ENCODE results near the gene SLC47A2.

Gene SLC47A2

GRCh38 chr17:19713901-19714361 lies 2.5 kb downstream of the SLC47A2 start:
- TF ChIP-seq, protein P1, sequence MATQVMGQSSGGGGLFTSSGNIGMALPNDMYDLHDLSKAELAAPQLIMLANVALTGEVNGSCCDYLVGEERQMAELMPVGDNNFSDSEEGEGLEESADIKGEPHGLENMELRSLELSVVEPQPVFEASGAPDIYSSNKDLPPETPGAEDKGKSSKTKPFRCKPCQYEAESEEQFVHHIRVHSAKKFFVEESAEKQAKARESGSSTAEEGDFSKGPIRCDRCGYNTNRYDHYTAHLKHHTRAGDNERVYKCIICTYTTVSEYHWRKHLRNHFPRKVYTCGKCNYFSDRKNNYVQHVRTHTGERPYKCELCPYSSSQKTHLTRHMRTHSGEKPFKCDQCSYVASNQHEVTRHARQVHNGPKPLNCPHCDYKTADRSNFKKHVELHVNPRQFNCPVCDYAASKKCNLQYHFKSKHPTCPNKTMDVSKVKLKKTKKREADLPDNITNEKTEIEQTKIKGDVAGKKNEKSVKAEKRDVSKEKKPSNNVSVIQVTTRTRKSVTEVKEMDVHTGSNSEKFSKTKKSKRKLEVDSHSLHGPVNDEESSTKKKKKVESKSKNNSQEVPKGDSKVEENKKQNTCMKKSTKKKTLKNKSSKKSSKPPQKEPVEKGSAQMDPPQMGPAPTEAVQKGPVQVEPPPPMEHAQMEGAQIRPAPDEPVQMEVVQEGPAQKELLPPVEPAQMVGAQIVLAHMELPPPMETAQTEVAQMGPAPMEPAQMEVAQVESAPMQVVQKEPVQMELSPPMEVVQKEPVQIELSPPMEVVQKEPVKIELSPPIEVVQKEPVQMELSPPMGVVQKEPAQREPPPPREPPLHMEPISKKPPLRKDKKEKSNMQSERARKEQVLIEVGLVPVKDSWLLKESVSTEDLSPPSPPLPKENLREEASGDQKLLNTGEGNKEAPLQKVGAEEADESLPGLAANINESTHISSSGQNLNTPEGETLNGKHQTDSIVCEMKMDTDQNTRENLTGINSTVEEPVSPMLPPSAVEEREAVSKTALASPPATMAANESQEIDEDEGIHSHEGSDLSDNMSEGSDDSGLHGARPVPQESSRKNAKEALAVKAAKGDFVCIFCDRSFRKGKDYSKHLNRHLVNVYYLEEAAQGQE (IDR thresholded peaks at IDR 0.05; ENCODE audit: low read depth) = no peak

DNA sequence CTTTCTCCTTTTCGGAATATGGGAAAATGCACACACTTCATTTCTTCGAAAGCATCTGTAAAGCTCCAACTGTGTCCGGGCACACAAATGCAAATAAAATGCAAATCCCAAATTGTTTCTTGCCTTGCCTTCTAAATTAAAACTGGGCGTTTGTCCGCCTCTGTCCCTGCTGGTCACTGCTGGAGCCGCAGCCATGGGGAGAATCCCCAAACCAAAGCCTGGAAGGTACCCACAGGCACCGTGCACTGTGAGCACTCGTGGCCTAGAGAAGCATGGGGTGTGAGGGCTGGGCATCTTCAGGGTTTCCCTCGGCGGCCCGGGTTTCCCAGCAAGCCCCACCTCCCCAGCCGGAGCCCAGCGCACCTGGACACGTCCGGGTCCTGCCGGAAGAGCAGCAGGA lies 2.9 kb downstream of the SLC47A2 start:
- no peak for TF ChIP-seq FOXM1 (IDR thresholded peaks at IDR 0.05; ENCODE audit: borderline replicate concordance, low read depth)
- TF ChIP-seq TEAD4 (IDR thresholded peaks at IDR 0.05) = no peak
- TF ChIP-seq YY1 (IDR thresholded peaks at IDR 0.05; ENCODE audit: low read depth) = no peak
- no peak for TF ChIP-seq RAD21 (IDR thresholded peaks at IDR 0.05; ENCODE audit: low read depth)
- TF ChIP-seq CREB1 (IDR thresholded peaks at IDR 0.05; ENCODE audit: low read depth) = no peak
- TF ChIP-seq ZBTB7A (IDR thresholded peaks at IDR 0.05; ENCODE audit: low read depth) = no peak
- no peak for TF ChIP-seq EP300 (IDR thresholded peaks at IDR 0.05; ENCODE audit: borderline replicate concordance)
- TF ChIP-seq TCF12 (IDR thresholded peaks at IDR 0.05; ENCODE audit: low read depth) = no peak
- TF ChIP-seq NFIC (IDR thresholded peaks at IDR 0.05) = no peak
- TF ChIP-seq, protein P2, sequence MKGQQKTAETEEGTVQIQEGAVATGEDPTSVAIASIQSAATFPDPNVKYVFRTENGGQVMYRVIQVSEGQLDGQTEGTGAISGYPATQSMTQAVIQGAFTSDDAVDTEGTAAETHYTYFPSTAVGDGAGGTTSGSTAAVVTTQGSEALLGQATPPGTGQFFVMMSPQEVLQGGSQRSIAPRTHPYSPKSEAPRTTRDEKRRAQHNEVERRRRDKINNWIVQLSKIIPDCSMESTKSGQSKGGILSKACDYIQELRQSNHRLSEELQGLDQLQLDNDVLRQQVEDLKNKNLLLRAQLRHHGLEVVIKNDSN (IDR thresholded peaks at IDR 0.05) = no peak
- TF ChIP-seq TAF1 (IDR thresholded peaks at IDR 0.05; ENCODE audit: low read depth) = no peak
- TF ChIP-seq, protein P1 (IDR thresholded peaks at IDR 0.05; ENCODE audit: low read depth) = no peak

DNA sequence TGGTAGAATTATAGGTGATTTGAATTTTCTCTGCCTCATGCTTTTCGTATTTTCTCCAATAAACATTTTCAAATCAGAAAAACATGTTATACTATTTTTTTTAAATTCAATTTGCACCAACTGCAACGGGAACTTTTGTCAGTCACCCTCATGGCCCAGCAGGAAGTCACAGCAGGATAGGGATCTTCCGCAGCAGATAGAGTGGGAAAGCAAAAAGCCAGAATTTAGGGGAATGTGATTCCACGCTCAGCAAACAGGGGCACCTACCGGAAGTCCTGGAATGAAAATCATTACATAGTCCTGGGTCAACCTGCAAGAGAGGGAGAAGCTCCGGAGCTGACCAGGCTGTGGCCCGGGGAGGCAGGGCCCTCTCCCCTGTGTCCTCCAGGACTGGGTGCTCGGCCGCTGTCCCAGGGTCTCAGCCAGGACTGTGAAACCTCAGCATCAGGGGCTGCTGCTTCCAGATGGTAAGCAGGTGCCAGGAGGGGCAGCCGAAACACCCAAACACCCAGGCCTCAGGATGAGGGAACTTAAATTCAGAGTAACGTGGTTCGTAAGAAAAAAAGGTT lies 3.9 kb downstream of the SLC47A2 start:
- no peak for TF ChIP-seq FOXM1 (IDR thresholded peaks at IDR 0.05; ENCODE audit: borderline replicate concordance, low read depth)
- no peak for TF ChIP-seq CEBPB (IDR thresholded peaks at IDR 0.05)
- no peak for TF ChIP-seq TAF1 (IDR thresholded peaks at IDR 0.05; ENCODE audit: low read depth)
- no peak for TF ChIP-seq NFIC (IDR thresholded peaks at IDR 0.05)
- TF ChIP-seq, protein P2 (IDR thresholded peaks at IDR 0.05) = no peak
- no peak for TF ChIP-seq MAX (IDR thresholded peaks at IDR 0.05)
- TF ChIP-seq EP300 (IDR thresholded peaks at IDR 0.05; ENCODE audit: borderline replicate concordance) = no peak
- TF ChIP-seq RAD21 (IDR thresholded peaks at IDR 0.05; ENCODE audit: low read depth) = no peak
- no peak for TF ChIP-seq EGR1 (IDR thresholded peaks at IDR 0.05)
- TF ChIP-seq YY1 (IDR thresholded peaks at IDR 0.05; ENCODE audit: low read depth) = no peak
- no peak for TF ChIP-seq TCF12 (IDR thresholded peaks at IDR 0.05; ENCODE audit: low read depth)
- TF ChIP-seq CREB1 (IDR thresholded peaks at IDR 0.05; ENCODE audit: low read depth) = no peak
- TF ChIP-seq, protein P1 (IDR thresholded peaks at IDR 0.05; ENCODE audit: low read depth) = no peak
- no peak for TF ChIP-seq TEAD4 (IDR thresholded peaks at IDR 0.05)
- no peak for TF ChIP-seq ZBTB7A (IDR thresholded peaks at IDR 0.05; ENCODE audit: low read depth)

DNA sequence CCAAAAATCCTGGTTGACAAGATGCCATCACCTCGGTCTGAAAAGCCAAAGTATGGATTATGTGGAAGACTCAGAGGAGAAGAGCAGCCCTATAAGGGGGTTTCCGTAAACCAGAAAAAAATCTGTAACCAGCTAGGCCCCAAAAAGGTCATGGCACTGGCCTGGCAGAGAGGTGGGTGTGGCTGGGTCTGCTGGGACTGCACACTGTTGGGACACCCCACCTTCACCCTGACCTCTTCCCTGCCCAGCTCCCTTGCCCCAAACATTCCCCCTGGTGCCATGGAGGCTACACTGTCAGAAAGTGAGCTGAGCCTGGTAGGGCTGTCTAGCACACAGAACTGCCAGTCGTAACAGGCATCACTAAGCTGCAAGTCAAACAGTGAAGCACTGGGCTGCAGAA lies 6.5 kb downstream of the SLC47A2 start:
- no peak for TF ChIP-seq EP300 (IDR thresholded peaks at IDR 0.05; ENCODE audit: borderline replicate concordance)
- TF ChIP-seq, protein P1 (IDR thresholded peaks at IDR 0.05; ENCODE audit: low read depth) = no peak
- TF ChIP-seq YY1 (IDR thresholded peaks at IDR 0.05; ENCODE audit: low read depth) = no peak
- TF ChIP-seq EGR1 (IDR thresholded peaks at IDR 0.05) = no peak
- no peak for TF ChIP-seq ZBTB7A (IDR thresholded peaks at IDR 0.05; ENCODE audit: low read depth)
- no peak for TF ChIP-seq NFIC (IDR thresholded peaks at IDR 0.05)
- TF ChIP-seq, protein P2 (IDR thresholded peaks at IDR 0.05) = no peak
- no peak for TF ChIP-seq CEBPB (IDR thresholded peaks at IDR 0.05)
- TF ChIP-seq TCF12 (IDR thresholded peaks at IDR 0.05; ENCODE audit: low read depth) = no peak
- no peak for TF ChIP-seq TAF1 (IDR thresholded peaks at IDR 0.05; ENCODE audit: low read depth)
- no peak for TF ChIP-seq RAD21 (IDR thresholded peaks at IDR 0.05; ENCODE audit: low read depth)
- TF ChIP-seq TEAD4 (IDR thresholded peaks at IDR 0.05) = no peak
- no peak for TF ChIP-seq MAX (IDR thresholded peaks at IDR 0.05)
- no peak for TF ChIP-seq CREB1 (IDR thresholded peaks at IDR 0.05; ENCODE audit: low read depth)
- no peak for TF ChIP-seq FOXM1 (IDR thresholded peaks at IDR 0.05; ENCODE audit: borderline replicate concordance, low read depth)
